ENCODE measurements around the gene MCC. TPM values are rescaled to one million over a fixed set of nuclear protein-coding genes. Genes with fewer than 3 reads are reported as not detected.

Gene MCC
- total RNA-seq, 1 experiment from 2014 or later: 7.6 TPM

DNA sequence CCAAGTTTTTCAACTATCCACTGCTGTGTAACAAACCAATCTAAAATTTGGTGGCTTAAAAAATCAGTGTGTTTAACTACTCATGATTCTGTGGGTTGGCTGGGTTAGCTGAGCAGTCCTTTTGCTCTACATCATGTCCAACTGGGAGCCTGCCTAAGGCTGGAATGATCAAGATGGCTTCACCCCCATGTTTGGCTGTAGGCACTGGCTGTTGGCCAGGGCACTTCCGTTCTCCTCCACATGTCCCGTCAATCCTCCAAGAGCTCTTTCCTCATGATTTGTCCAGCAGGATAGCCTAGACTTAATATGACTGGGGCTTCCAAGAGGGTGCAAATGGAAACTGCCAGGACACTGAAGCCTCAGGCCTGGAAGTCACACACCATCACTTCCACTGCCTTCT, 36.5 kb downstream of the MCC start:
- no peaks in the 10 kb centered on the region for H3K4me1 ChIP-seq (ENCODE audit: insufficient read depth, low read length)
- no peaks in the 10 kb centered on the region for H3K79me1 ChIP-seq (ENCODE audit: insufficient read depth, low read depth, low read length, poor library complexity, severe bottlenecking)
- no peaks in the 10 kb centered on the region for H3K27me3 ChIP-seq (ENCODE audit: insufficient read depth, low read length)
- H3K9me3 ChIP-seq (ENCODE audit: control insufficient read depth, low read depth, low read length): no peaks in the 10 kb centered on the region
- Mint-ChIP-seq H3K4me1 (no peaks in the 10 kb centered on the region), H3K27me3 (ENCODE audit: low read depth) (no peaks in the 10 kb centered on the region), H3K4me3 (no peak overlapping the region), H3K36me3 (ENCODE audit: insufficient read depth in 1 of 3, low read depth in 3 of 3) (no peaks in the 10 kb centered on the region; a peak in 1 of 7 replicates), H3K9me3 (no peaks in the 10 kb centered on the region; a peak in 1 of 5 replicates), H3K27ac (no peak overlapping the region)
- H3K18ac ChIP-seq (ENCODE audit: insufficient read length, low read depth, low read length): no peak overlapping the region
- H2BK5ac ChIP-seq (ENCODE audit: insufficient read length, low read length): no peak overlapping the region
- no CpG with 5 or more reads among the region's 2 CpGs for WGBS (ENCODE audit: extremely low coverage, insufficient read length, low lambda C conversion rate)
- H3K9ac ChIP-seq (ENCODE audit: extremely low read depth, insufficient read length, low read length): no peak overlapping the region
- no peaks in the 10 kb centered on the region for H3K23me2 ChIP-seq (ENCODE audit: insufficient read length, low read depth, low read length, poor library complexity, severe bottlenecking)
- DNase-seq: no peak
- no peak overlapping the region for H4K91ac ChIP-seq (ENCODE audit: insufficient read length, low read depth, low read length)
- H2BK15ac ChIP-seq (ENCODE audit: low read depth, low read length): no peak overlapping the region
- H4K8ac ChIP-seq (replicated peaks; ENCODE audit: insufficient read length, low read depth, low read length): no peak overlapping the region
- H2AK5ac ChIP-seq (ENCODE audit: insufficient read length, low read length): no peak overlapping the region
- H3K23ac ChIP-seq (ENCODE audit: insufficient read length, low read depth, low read length): no peak overlapping the region
- no peak overlapping the region for H3K56ac ChIP-seq (ENCODE audit: insufficient read length, low read depth, low read length)
- H2AFZ ChIP-seq (ENCODE audit: low read length): no peak overlapping the region
- no peaks in the 10 kb centered on the region for H3K79me2 ChIP-seq (ENCODE audit: insufficient read depth, low read length)
- TF ChIP-seq, protein P1, sequence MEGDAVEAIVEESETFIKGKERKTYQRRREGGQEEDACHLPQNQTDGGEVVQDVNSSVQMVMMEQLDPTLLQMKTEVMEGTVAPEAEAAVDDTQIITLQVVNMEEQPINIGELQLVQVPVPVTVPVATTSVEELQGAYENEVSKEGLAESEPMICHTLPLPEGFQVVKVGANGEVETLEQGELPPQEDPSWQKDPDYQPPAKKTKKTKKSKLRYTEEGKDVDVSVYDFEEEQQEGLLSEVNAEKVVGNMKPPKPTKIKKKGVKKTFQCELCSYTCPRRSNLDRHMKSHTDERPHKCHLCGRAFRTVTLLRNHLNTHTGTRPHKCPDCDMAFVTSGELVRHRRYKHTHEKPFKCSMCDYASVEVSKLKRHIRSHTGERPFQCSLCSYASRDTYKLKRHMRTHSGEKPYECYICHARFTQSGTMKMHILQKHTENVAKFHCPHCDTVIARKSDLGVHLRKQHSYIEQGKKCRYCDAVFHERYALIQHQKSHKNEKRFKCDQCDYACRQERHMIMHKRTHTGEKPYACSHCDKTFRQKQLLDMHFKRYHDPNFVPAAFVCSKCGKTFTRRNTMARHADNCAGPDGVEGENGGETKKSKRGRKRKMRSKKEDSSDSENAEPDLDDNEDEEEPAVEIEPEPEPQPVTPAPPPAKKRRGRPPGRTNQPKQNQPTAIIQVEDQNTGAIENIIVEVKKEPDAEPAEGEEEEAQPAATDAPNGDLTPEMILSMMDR (conservative IDR thresholded peaks at IDR 0.05): no peak
- H2BK20ac ChIP-seq (ENCODE audit: low read depth, low read length, poor library complexity, severe bottlenecking): no peak overlapping the region
- no peak overlapping the region for H3K14ac ChIP-seq (ENCODE audit: insufficient read depth, low read length)
- H3K4ac ChIP-seq (ENCODE audit: low read depth, low read length): no peak overlapping the region
- no peak overlapping the region for H4K5ac ChIP-seq (ENCODE audit: insufficient read length, low read depth, low read length)
- no peak overlapping the region for H3T11ph ChIP-seq (ENCODE audit: low read length)
- no peak overlapping the region for H3K4me2 ChIP-seq (ENCODE audit: insufficient read depth, insufficient read length, low read length)
- H2BK120ac ChIP-seq (ENCODE audit: low read depth, low read length, poor library complexity, severe bottlenecking): no peak overlapping the region
- H3K27ac ChIP-seq (ENCODE audit: insufficient read length, low read depth, low read length): no peak overlapping the region
- H4K20me1 ChIP-seq (ENCODE audit: control insufficient read depth, insufficient read depth, insufficient read length): no peaks in the 10 kb centered on the region
- H2BK12ac ChIP-seq (ENCODE audit: insufficient read length, low read depth, low read length): no peak overlapping the region

Measured in H9 (cell line).